Activated CD8-positive, alpha-beta memory T cell treated with anti-CD3 and anti-CD28 coated beads, Interleukin-2, amount 10 ng/mL, durations not matched to agents 7 days and 5 days (primary cell): ENCODE data around the gene MYG1. TPM values are rescaled to one million over a fixed set of nuclear protein-coding genes. Genes with fewer than 3 reads are reported as not detected.

ENCODE experiments used
- ATAC-seq: fragments of 150-1000 bp; cut with Tn5 transposase; one replicate; pipeline ENCODE4 v1.10.0; 2021; ENCODE audit warnings: moderate library complexity
- CTCF ChIA-PET: fragments of 350-600 bp; sonication (Branson Sonifier 250); formaldehyde crosslinking; loops from one replicate; lab custom pipeline; 2021; ENCODE audit warnings: antibody characterized with exemption; lab: Charles Lee
- DNase-seq: peaks from one replicate; pipeline ENCODE4 v3.0.0-alpha.2; 2020
- H3K27ac Mint-ChIP-seq: one replicate; pipeline ENCODE4 v1.8.0; 2021; ENCODE audit warnings: mild to moderate bottlenecking, mixed read lengths
- H3K27me3 Mint-ChIP-seq: one replicate; pipeline ENCODE4 v1.8.0; 2021; ENCODE audit warnings: mixed read lengths
- H3K36me3 Mint-ChIP-seq: one replicate; pipeline ENCODE4 v1.8.0; 2021; ENCODE audit warnings: mild to moderate bottlenecking, mixed read lengths
- H3K4me1 Mint-ChIP-seq: one replicate; pipeline ENCODE4 v1.8.0; 2021; ENCODE audit warnings: mixed read lengths
- H3K4me3 Mint-ChIP-seq: one replicate; pipeline ENCODE4 v1.8.0; 2021; ENCODE audit warnings: mild to moderate bottlenecking, moderate library complexity, mixed read lengths
- H3K9me3 Mint-ChIP-seq: one replicate; pipeline ENCODE4 v1.8.0; 2022; ENCODE audit warnings: low read depth, mixed read lengths
- total RNA-seq, 2 experiments: library from RNA; stranded (reverse); gene quantifications; one replicate each; pipeline ENCODE4 v1.2.3, GENCODE V29; 2021

Gene MYG1, protein sequence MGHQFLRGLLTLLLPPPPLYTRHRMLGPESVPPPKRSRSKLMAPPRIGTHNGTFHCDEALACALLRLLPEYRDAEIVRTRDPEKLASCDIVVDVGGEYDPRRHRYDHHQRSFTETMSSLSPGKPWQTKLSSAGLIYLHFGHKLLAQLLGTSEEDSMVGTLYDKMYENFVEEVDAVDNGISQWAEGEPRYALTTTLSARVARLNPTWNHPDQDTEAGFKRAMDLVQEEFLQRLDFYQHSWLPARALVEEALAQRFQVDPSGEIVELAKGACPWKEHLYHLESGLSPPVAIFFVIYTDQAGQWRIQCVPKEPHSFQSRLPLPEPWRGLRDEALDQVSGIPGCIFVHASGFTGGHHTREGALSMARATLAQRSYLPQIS
- 10 to 100 TPM; 51.7 to 65.5 TPM for total RNA-seq

DNA sequence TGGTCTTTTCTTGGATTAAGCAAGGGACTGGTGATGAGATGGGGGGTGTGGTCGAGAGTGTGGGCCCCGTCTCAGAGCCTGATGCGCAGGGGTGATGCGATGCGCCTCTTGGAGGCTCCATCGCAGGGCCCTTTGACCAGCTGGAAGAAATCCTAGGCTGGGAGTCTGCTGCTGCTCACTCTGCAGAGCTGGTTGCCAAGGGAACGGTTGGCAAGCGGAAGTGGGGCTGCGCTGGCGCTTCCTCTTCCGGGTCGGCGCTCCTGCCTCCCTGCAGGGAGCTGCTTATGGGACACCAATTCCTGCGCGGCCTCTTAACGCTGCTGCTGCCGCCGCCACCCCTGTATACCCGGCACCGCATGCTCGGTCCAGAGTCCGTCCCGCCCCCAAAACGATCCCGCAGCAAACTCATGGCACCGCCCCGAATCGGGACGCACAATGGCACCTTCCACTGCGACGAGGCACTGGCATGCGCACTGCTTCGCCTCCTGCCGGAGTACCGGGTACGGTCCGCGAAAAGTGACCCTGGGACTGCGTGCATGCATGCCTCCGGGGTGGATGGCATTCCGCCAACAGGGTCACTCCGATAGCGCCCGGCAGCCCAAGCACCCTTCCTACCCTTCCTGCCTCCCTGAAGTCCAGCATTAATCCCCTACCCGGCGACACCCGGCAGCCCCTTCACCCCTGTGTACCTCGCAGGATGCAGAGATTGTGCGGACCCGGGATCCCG lies at the start of gene MYG1:
Gene MYG1, plus strand, starts transcription at position 242 of the 727 bp plus-strand sequence. Its CDS starts 43 bp downstream, at position 285.
- DNase-seq (peak; percentile 94), ATAC-seq (peak; percentile 72)
- H3K27me3 Mint-ChIP-seq = no peaks in the 10 kb centered on the region
- peaks cover 64% of the 10 kb centered on the region for H3K4me1 Mint-ChIP-seq
- CTCF ChIA-PET = interaction anchor here (0.9 to 7.4 kb wide), 14 partner anchors 11 to 141 kb away, joined by 3 to 83 read pairs (median 4); partner anchors contain the start of genes AAAS and ITGB7
- H3K27ac Mint-ChIP-seq = peak within 1 kb of the TSS; percentile 83
- H3K4me3 Mint-ChIP-seq = peak within 1 kb of the TSS; percentile 81
- H3K9me3 Mint-ChIP-seq = no peaks in the 10 kb centered on the region
- H3K36me3 Mint-ChIP-seq = peaks cover 34% of the 10 kb centered on the region

DNA sequence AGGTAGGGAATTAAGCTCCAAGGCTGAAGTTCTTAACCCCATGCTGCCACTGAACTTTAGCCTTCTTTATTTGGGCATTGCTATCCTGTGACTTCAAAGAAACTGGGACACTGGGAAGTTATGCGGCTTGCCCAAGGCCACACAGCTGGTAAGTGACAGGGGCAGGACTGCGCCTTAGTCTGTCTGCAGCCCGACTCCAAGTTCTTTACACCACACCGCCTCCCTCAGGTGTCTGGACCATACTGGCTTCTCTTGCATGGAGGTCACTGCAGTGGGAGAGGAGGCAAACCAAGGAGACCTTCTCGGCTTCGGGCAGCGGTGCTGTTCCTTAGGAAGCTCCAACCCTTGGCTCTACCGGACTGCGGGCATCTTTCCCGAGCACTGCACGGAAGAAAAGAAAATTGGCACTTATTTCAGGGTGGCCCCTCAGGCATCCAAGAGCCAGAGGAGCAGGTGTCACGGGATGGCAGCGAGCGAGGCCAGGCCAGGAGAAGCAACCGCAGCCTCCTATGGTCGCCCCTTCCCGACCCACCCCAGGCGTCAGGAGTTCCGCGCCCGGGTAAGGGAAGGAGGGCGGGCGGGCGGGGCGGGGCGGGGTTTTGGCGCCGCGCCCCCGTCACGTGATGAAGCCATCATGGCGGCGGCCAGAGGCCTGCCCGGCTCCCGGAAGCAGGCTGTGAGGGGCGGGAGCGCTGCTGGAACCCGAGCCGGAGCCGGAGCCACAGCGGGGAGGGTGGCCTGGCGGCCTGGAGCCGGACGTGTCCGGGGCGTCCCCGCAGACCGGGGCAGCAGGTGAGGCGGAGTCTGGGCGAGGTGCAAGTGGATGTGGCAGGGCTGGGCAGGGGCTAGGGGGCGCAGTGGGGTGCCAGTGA lies 47.8 kb upstream of the MYG1 start:
- H3K4me3 Mint-ChIP-seq = peak overlapping the region; percentile 99
- peak; percentile 89 for ATAC-seq
- H3K27me3 Mint-ChIP-seq = no peaks in the 10 kb centered on the region
- CTCF ChIA-PET = interaction anchor here (0.7 to 11.5 kb wide), 19 partner anchors 9 to 197 kb away, joined by 3 to 294 read pairs (median 4); partner anchors contain the start of genes AAAS, CSAD, ESPL1 and ITGB7
- peak; percentile 81 for DNase-seq
- peak overlapping the region; percentile 88 for H3K27ac Mint-ChIP-seq
- peaks cover 8% of the 10 kb centered on the region for H3K36me3 Mint-ChIP-seq
- H3K9me3 Mint-ChIP-seq = no peaks in the 10 kb centered on the region
- H3K4me1 Mint-ChIP-seq = peaks cover 42% of the 10 kb centered on the region

DNA sequence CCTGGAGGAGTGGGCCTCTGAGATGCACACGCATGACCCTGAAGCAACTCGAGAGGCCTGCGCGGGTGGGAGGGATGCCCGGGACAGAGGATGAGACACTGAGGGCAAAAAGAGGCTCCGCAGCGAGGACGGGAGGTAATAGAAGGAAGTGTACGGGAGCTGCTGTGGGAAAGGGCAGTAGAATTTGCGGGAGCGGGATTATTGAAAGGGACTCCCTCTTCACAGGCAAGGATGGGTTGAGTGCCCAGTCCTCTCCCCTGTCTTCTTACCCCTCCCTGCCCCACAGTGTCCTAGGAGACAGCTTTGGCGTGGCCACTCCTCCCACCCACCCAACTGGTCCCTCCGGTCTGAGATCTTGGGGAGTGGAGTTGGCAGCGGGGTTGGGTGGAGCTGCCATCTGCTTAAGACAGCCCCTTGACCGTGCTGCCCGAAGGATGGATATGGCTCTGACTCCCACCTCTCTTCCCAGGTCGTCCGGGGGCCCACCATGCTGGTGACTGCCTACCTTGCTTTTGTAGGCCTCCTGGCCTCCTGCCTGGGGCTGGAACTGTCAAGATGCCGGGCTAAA lies 47.1 kb upstream of the MYG1 start:
- no peaks in the 10 kb centered on the region for H3K27me3 Mint-ChIP-seq
- no peaks in the 10 kb centered on the region for H3K9me3 Mint-ChIP-seq

DNA sequence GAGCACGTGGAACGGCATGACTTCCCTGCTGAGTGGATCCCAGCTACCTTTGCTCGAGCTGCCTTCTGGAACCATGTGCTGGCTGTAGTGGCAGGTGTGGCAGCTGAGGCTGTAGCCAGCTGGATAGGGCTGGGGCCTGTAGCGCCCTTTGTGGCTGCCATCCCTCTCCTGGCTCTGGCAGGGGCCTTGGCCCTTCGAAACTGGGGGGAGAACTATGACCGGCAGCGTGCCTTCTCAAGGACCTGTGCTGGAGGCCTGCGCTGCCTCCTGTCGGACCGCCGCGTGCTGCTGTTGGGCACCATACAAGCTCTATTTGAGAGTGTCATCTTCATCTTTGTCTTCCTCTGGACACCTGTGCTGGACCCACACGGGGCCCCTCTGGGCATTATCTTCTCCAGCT lies 46.2 kb upstream of the MYG1 start:
- no peaks in the 10 kb centered on the region for H3K9me3 Mint-ChIP-seq
- ATAC-seq (no peak), DNase-seq (no peak)
- H3K36me3 Mint-ChIP-seq = peaks cover 8% of the 10 kb centered on the region
- peaks cover 44% of the 10 kb centered on the region for H3K4me1 Mint-ChIP-seq
- CTCF ChIA-PET = interaction anchor here (0.9 to 11.5 kb wide), 8 partner anchors 8 to 174 kb away, joined by 3 to 294 read pairs (median 8); partner anchors contain the start of genes ESPL1, ITGB7 and SPRYD3
- peak overlapping the region; percentile 88 for H3K27ac Mint-ChIP-seq
- peak overlapping the region; percentile 99 for H3K4me3 Mint-ChIP-seq
- no peaks in the 10 kb centered on the region for H3K27me3 Mint-ChIP-seq

More for the DNA sequence above, 47.1 kb upstream of the MYG1 start:
- peaks cover 42% of the 10 kb centered on the region for H3K4me1 Mint-ChIP-seq
- no peak for ATAC-seq
- DNase-seq = no peak
- CTCF ChIA-PET = interaction anchor here (0.7 to 11.5 kb wide), 9 partner anchors 9 to 148 kb away, joined by 3 to 294 read pairs (median 11); partner anchors contain the start of genes AAAS, ESPL1 and ITGB7
- peaks cover 8% of the 10 kb centered on the region for H3K36me3 Mint-ChIP-seq
- peak overlapping the region; percentile 99 for H3K4me3 Mint-ChIP-seq
- H3K27ac Mint-ChIP-seq = peak overlapping the region; percentile 88

DNA sequence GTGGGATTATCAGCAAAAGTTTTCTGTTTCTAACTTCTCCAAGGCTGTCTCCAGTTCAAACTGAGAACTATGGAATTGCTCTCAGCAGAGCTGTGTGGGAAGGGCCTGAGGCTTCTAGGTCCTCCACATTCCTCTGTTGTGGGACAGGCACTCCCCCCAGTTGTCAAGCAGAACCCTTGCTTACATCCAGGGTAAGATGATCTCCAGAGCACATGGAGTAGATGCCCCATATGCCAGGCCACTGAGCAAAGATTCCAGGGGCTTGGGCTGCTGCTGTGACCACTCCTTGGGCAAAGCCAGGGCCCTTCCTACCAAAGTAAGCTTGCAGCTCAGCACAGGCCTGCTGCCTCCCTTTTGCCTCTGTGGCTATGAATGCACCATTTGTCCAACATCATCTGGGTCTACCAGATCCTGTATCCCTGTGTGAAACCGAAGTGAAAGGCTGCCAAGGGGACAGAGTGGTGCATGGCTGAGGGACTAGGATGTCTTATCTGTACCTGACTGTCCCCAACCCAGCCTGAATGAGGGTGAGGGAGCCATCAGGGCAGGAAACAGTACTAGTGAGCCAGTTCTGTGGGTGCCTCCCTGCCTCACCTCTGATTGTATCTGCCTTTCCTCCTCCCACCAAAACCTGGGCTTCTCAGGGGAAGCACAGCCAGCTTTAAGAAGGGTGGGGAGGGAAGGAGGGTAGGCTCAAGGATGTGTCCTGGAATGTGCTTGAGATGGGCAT lies 44.5 kb upstream of the MYG1 start:
- CTCF ChIA-PET = interaction anchor here (4.4 to 11.5 kb wide), 2 partner anchors 14 to 41 kb away, joined by 41 to 294 read pairs; partner anchors contain the start of genes ESPL1 and ITGB7
- Mint-ChIP-seq H3K9me3 (no peaks in the 10 kb centered on the region), H3K27ac (peak overlapping the region; percentile 25), H3K36me3 (peaks cover 8% of the 10 kb centered on the region), H3K27me3 (no peaks in the 10 kb centered on the region), H3K4me3 (no peak overlapping the region), H3K4me1 (peaks cover 53% of the 10 kb centered on the region)
- ATAC-seq (no peak), DNase-seq (no peak)

DNA sequence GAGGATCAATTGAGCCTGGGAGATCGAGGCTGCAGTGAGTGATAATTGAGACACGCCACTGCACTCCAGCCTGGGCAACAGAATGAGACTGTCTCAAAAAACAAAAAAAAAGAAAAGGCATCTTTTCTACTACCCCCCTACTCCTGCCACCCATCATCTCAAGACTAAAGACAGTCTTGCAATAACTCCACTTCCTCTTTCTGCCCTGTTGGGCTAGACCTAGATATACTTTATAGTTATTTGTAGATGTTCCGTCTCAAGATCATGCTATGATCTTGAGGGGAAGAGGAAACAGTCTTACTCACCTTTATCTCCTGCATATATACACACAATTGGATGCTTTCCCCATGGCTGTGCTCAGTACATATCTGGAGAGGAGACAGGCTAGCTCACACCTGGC lies 43.5 kb upstream of the MYG1 start:
- no peak for ATAC-seq
- H3K9me3 Mint-ChIP-seq = no peaks in the 10 kb centered on the region
- peaks cover 48% of the 10 kb centered on the region for H3K4me1 Mint-ChIP-seq
- H3K27me3 Mint-ChIP-seq = no peaks in the 10 kb centered on the region
- CTCF ChIA-PET = interaction anchor here (11.5 kb wide), 1 partner anchor 42 kb away, joined by 294 read pairs; the partner anchor contains the start of gene ITGB7
- peak overlapping the region; percentile 24 for H3K27ac Mint-ChIP-seq
- DNase-seq = no peak
- H3K4me3 Mint-ChIP-seq = no peak overlapping the region
- peaks cover 8% of the 10 kb centered on the region for H3K36me3 Mint-ChIP-seq

DNA sequence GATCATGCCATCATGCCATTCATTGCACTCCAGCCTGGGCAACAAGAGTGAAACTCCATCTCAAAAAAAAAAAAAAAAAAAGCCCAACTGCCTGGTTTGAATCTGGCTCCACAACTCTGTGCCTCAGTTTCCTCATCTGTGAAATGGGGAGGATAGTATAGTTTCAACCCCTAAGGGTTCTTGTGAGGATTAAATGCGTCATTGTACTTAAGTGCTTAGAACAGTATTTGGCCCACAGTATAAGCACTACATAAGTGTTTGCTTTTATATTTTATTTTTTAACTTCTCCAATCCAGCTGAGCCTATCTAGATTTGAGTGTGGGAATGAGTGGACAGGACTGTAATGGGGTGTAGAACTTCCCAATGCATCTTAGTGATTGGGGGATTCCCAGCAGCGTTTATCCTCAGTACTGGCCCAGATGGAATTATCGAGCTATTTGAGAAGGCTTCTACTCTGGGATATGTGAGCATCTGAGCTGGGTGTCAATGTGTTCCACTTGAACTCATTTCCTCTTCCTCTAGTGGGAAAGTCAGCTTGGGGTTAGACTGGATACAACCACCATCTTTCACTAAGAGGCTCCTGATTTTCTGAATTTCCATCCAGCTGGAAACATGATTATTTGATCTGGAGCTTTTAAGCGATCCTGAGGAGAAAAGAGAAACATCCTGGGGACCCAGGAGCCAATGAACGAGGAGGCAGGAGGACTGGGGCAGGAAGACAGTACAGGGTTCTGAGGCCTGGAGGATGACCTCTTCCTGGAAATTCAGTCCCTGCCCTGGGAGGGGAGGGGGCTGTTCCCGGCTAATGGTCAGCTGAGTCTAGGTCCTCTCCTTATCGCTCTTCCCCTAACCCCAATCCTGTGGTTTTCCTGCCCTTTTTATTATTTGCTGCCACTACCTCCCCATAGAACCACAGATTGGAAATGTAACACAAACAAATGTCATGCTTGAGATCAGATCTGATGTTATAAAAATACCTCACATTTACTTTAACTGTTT lies 40.7 kb upstream of the MYG1 start:
- Mint-ChIP-seq H3K27me3 (no peaks in the 10 kb centered on the region), H3K36me3 (peaks cover 2% of the 10 kb centered on the region), H3K9me3 (no peaks in the 10 kb centered on the region), H3K27ac (peak overlapping the region; percentile 29), H3K4me1 (peaks cover 30% of the 10 kb centered on the region), H3K4me3 (no peak overlapping the region)
- no peak for DNase-seq
- CTCF ChIA-PET = interaction anchor here (0.8 to 11.5 kb wide), 3 partner anchors 9 to 58 kb away, joined by 3 to 294 read pairs (median 4); partner anchors contain the start of genes ESPL1 and ITGB7
- no peak for ATAC-seq

DNA sequence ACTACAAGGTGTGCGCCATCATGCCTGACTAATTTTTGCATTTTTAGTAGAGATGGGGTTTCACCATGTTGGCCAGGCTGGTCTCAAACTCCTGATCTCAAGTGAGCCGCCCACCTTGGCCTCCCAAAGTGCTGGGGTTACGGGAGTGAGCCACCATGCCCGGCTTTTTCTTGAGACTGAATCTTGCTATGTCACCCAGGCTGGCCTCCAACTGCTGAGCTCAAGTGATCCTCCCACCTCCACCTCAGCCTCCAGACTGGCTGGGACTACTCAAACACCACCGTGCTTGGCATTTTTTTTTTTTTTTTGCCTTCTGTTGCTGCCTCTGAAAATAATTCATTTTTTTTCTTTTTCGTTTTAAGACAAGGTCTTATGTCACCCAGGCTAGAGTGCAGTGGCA lies 39.6 kb upstream of the MYG1 start:
- ATAC-seq (no peak), DNase-seq (no peak)
- no peak overlapping the region for H3K4me3 Mint-ChIP-seq
- peaks cover 23% of the 10 kb centered on the region for H3K4me1 Mint-ChIP-seq
- no peaks in the 10 kb centered on the region for H3K9me3 Mint-ChIP-seq
- H3K27me3 Mint-ChIP-seq = no peaks in the 10 kb centered on the region
- no peaks in the 10 kb centered on the region for H3K36me3 Mint-ChIP-seq
- CTCF ChIA-PET = interaction anchor here (0.7 to 11.5 kb wide), 3 partner anchors 9 to 186 kb away, joined by 4 to 294 read pairs (median 4); partner anchors contain the start of gene ITGB7
- no peak overlapping the region for H3K27ac Mint-ChIP-seq

DNA sequence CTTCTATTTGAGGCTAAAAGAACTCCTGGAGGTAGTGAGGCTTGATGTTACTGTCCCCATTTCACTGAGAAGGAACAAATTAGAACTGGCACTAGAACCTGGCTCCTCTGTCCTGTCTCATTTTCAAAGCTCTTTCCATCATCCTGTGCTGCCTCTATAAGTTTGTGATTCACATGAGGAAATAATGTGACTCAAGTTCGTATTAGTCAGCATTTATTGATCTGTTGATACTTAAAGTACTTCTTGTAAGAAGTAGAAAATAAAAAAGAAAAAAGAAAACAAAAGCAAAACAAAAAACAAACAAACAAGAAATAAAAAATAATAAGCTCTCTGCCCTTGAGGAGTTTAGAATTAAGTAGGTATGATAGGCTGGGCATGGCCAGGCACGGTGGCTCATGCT lies 33.7 kb upstream of the MYG1 start:
- CTCF ChIA-PET = interaction anchor here (1.1 to 12.0 kb wide), 7 partner anchors 21 to 106 kb away, joined by 3 to 248 read pairs (median 7); partner anchors contain the start of genes AAAS, ITGB7 and MYG1
- H3K4me3 Mint-ChIP-seq = no peak overlapping the region

DNA sequence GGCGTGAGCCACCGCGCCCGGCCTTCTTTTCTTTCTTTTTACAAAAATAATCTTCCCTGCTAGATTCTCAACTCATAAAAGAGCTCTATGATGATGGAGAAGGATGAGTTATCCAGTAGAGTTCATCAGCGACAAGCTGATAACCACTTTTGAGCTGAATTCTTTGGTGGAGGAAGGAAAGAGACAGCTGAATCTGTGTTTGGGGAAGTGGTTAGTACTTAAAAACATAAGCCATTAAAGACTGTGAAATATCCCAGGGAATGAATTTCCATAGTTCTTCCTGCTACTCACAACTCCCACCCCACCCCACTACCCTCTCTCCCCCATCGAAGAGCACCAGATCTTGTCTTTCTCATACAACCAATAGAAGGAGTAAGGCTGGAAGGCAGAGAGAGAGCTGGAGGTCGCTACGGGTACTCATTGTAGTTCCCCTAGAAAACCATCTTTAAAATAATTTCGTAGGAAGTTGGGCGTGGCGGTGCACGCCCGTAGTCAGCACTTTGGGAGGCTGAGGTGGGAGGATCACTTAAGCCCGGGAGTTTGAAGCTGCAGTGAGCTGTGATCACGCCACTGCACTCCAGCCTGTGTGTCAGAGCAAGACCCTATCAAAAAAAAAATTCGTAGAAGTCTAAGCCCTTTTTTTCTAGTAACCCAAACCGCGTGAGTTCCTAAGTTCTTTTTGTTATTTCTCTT lies 32.0 kb upstream of the MYG1 start:
- Mint-ChIP-seq H3K36me3 (peaks cover 35% of the 10 kb centered on the region), H3K4me3 (peak overlapping the region; percentile 100), H3K27me3 (no peaks in the 10 kb centered on the region), H3K27ac (peak overlapping the region; percentile 95), H3K9me3 (no peaks in the 10 kb centered on the region), H3K4me1 (peaks cover 43% of the 10 kb centered on the region)
- CTCF ChIA-PET = interaction anchor here (0.6 to 12.0 kb wide), 42 partner anchors 9 to 241 kb away, joined by 3 to 248 read pairs (median 4); partner anchors contain the start of genes AAAS, CSAD, ITGB7 and MYG1
- ATAC-seq = peak; percentile 35
- DNase-seq = peak; percentile 52

More for the DNA sequence above, 33.7 kb upstream of the MYG1 start:
- no peak overlapping the region for H3K27ac Mint-ChIP-seq
- peaks cover 24% of the 10 kb centered on the region for H3K36me3 Mint-ChIP-seq
- H3K9me3 Mint-ChIP-seq = no peaks in the 10 kb centered on the region
- ATAC-seq (no peak), DNase-seq (no peak)
- H3K4me1 Mint-ChIP-seq = peaks cover 32% of the 10 kb centered on the region
- no peaks in the 10 kb centered on the region for H3K27me3 Mint-ChIP-seq
